HG02870 (cell line): ENCODE measurements around the gene GLTP.

Experiments used
- ATAC-seq: cut with Tn5 transposase; IDR thresholded peaks from one replicate; pipeline ENCODE4 v1.9.1; 2021; ENCODE audit warnings: mild to moderate bottlenecking, moderate library complexity; ENCODE audit not compliant: unreplicated experiment

GLTP gene

DNA sequence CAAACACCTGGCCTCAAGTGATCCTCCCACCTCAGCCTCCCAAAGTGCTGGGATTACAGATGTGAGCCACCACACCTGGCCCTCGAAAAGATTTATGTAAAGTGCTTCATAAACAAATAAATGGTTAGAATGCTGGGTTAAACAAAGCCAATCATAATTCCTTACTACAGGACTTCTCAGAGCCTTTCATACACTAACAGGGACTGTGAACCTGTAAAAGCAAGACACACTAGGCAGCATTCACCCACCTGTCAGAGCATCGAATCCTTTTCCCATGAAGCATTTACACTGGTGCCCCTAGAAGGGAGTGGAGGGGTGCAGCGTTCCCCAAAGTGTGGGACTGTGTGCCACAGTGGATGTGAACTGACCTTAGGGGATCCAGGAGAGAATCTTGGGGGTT is 76.7 kb downstream of the GLTP start:
- no peak for ATAC-seq

DNA sequence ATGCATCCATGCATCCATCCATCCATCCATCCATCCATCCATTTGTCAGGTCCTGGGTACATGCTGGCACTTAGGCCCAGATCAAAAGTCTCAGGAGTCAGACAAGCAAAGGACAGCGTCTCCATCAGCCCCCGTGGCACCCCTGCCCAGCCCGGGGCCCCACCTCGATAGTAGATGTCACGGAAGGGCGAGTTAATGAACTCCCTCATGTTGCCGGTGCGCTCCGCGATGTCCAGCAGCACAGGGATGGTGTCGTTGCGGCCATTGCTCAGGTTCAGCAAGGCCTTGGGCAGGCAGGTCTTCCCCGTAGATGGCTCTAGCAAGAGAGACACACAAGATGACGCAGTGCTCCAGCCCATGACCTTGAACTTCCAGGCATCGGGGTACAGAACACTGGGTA is 77.5 kb downstream of the GLTP start:
- ATAC-seq, result no peak
